Adrenal gland (tissue), 12 donors: ENCODE measurements around the gene SDK1. TPM values are rescaled to one million over a fixed set of nuclear protein-coding genes. Genes with fewer than 3 reads are reported as not detected.

Experiments used
- DNase-seq, 7 donors: peaks; one replicate each; pipeline ENCODE4 v3.0.0-alpha.2; 2019 to 2020
- H3K27ac ChIP-seq, 5 donors: fragments of 200-600 bp; sonication (generic) in 4 of 5; 1 replicate in 3 of 5; 2 replicates in 2 of 5; pipeline versions ENCODE4 v1.5.1 to v1.8.0; 2016 to 2020; ENCODE audit warnings: mild to moderate bottlenecking in 1 of 5
- H3K27me3 ChIP-seq: fragments of 200-600 bp; 2 replicates; pipeline ENCODE4 v1.8.0; 2021
- H3K36me3 ChIP-seq, 2 donors: fragments of 200-600 bp; replicated peaks in 1 of 2; 1 replicate in 1 of 2; 2 replicates in 1 of 2; pipeline versions ENCODE4 v1.5.1 to v1.8.0; 2018 to 2022
- H3K4me1 ChIP-seq, 2 donors: fragments of 200-600 bp; replicated peaks in 1 of 2; 1 replicate in 1 of 2; 2 replicates in 1 of 2; pipeline versions ENCODE4 v1.5.1 to v1.8.0; 2018 to 2021
- H3K4me3 ChIP-seq, 4 donors: fragments of 200-600 bp; sonication (generic) in 3 of 4; one replicate each; pipeline ENCODE4 v1.5.1; 2016 to 2018
- H3K9me3 ChIP-seq, 3 donors: fragments of 200-600 bp; sonication (generic) in 1 of 3; replicated peaks in 1 of 3; 1 replicate in 2 of 3; 2 replicates in 1 of 3; pipeline versions ENCODE4 v1.5.1 to v1.8.0; 2016 to 2021
- POLR2A ChIP-seq, 2 donors: fragments of 450-650 bp; IDR thresholded peaks; one replicate each; pipeline ENCODE4 v1.6.1; 2017; ENCODE audit warnings: antibody characterized with exemption in 2 of 2, mild to moderate bottlenecking in 2 of 2, moderate library complexity in 1 of 2
- WGBS, 4 donors: extraction: QIAGEN DNeasy Blood & Tissue Kit in 2 of 4; methylation state at CpG; one replicate each; pipeline versions ENCODE4 v1.1.5 to v1.1.7; 2013 to 2017; 5-methylcytosine and 5-hydroxymethylcytosine counted together
- intact Hi-C, 2 donors: fragments of 100-400 bp; cut with DNase I; formaldehyde crosslinking; loops; one replicate each; pipeline versions ENCODE4 v1.14.1 to v1.15.0; 2022 to 2023
- polyA plus RNA-seq, 3 donors: library from polyadenylated mRNA; stranded (reverse); fragments of 200-250 nt in 2 of 3; fragments of 350-450 nt in 1 of 3; fragmentation: Illumina TruSeq in 1 of 3; extraction: RNeasy Lipid Tissue Mini Kit (QIAGEN cat#74804) in 1 of 3; gene quantifications; one replicate each; pipeline ENCODE4 v1.2.3, GENCODE V29; 2013 to 2014
- total RNA-seq, 9 donors: library from RNA; depleted of rRNA in 4 of 9; stranded (reverse); fragments of >200 nt in 4 of 9; fragments of 120-200 nt in 1 of 9; fragmentation: NEBNext Ultra II Directional in 1 of 9; extraction: Animal tissue kit (Norgen Biotek cat#: 25700) in 1 of 9; gene quantifications; one replicate each; pipeline versions ENCODE4 v1.1.0 to v1.2.4, GENCODE V29; 2013 to 2023
- TF ChIP-seq, protein P1 (sequence below), 6 experiments: fragments of 450-650 bp in 4 of 6; fragments of 200-600 bp in 2 of 6; sonication (generic) in 1 of 6; IDR thresholded peaks; 1 replicate in 5 of 6; 2 replicates in 1 of 6; pipeline versions ENCODE4 v1.5.1 to v1.8.0; 2016 to 2021; ENCODE audit warnings: antibody characterized with exemption in 6 of 6, mild to moderate bottlenecking in 2 of 6, moderate library complexity in 1 of 6
- donor health status: healthy with polysubstance abuse.
- donor health status: Bipolar disorder and iron deficiency.
- donor health status: DM: yes; HTN: yes; CAD: no.
- donor health status: DM: no; HTN: no; CAD: no.
- donor health status: DM: no; HTN: no; CAD: no.
- donor health status: DM: yes; HTN: yes; CAD: no.

The SDK1 gene
- total and polyA plus RNA-seq, 12 donors, result 0.50 to 3.6 (median 1.5) TPM

DNA sequence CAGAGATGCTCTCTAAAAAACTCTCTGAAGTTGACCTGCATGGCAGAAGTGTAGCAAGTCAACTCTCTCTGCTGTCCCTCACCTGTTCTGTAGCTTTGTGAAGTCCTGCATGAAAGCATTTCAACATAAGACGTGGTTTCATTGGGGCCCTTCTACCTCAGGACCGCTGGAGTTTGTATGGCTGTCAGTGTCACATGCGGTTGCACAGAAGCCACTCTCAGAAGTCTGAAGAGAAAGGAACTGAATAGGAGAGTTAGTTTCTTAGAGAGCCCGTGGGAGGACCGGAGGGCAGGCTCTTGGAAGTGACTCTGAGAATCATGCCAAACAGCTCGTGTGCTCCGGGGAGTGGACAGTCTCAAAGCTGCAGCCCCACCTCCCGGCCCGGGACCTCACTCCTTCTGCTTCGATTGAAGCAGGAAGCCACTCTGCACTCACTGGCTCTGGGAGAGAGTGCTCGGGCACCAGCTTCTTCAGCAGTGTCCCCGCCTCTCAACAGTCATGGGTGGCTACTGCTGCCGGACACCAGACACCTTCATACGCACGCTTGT lies 486.7 kb downstream of the SDK1 start:
- whole genome bisulfite sequencing, 4 donors, result 47 to 53% (median 50%) methylated on average over 9 to 15 of the region's 15 CpGs
- no peak overlapping the region for H3K4me3 ChIP-seq
- H3K27ac ChIP-seq, result no peak overlapping the region
- DNase-seq, result no peak
- H3K9me3 ChIP-seq, result no peaks in the 10 kb centered on the region
- no peaks in the 10 kb centered on the region for H3K4me1 ChIP-seq
- no peak for TF ChIP-seq POLR2A (IDR thresholded peaks at IDR 0.05)
- TF ChIP-seq, protein P1, sequence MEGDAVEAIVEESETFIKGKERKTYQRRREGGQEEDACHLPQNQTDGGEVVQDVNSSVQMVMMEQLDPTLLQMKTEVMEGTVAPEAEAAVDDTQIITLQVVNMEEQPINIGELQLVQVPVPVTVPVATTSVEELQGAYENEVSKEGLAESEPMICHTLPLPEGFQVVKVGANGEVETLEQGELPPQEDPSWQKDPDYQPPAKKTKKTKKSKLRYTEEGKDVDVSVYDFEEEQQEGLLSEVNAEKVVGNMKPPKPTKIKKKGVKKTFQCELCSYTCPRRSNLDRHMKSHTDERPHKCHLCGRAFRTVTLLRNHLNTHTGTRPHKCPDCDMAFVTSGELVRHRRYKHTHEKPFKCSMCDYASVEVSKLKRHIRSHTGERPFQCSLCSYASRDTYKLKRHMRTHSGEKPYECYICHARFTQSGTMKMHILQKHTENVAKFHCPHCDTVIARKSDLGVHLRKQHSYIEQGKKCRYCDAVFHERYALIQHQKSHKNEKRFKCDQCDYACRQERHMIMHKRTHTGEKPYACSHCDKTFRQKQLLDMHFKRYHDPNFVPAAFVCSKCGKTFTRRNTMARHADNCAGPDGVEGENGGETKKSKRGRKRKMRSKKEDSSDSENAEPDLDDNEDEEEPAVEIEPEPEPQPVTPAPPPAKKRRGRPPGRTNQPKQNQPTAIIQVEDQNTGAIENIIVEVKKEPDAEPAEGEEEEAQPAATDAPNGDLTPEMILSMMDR (IDR thresholded peaks at IDR 0.05), result no peak
- intact Hi-C loops, result no loop called here
- H3K36me3 ChIP-seq, result no peaks in the 10 kb centered on the region
- H3K27me3 ChIP-seq, result no peaks in the 10 kb centered on the region

DNA sequence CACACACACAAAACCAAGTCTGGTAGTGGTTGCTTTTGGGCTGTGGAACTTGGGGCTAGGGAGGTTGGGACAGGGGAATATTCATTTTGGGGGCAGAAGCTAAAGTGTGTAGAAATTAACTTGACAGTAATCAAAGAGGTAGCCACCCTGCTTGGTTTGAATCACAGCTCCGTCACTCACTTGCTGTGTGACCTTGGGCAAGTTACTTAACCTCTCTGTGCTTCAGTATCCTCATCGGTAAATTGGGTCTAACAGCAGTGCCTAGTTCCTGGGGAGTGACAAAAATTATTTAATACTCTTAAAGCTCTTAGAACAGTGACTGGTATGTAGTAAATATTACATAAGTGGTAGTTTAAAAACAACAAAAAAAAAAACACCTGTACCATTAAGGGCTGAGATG lies 489.8 kb downstream of the SDK1 start:
- intact Hi-C loops, result no loop called here
- Histone ChIP-seq H3K9me3 (no peaks in the 10 kb centered on the region), H3K36me3 (no peaks in the 10 kb centered on the region), H3K27me3 (no peaks in the 10 kb centered on the region), H3K4me3 (no peak overlapping the region), H3K27ac (no peak overlapping the region), H3K4me1 (no peaks in the 10 kb centered on the region)
- WGBS, 4 donors, result 68 to 89% (median 78%) methylated on average over 2 of the region's 2 CpGs
- DNase-seq, result no peak
- no peak for TF ChIP-seq POLR2A (IDR thresholded peaks at IDR 0.05)
- TF ChIP-seq, protein P1 (IDR thresholded peaks at IDR 0.05), result no peak

DNA sequence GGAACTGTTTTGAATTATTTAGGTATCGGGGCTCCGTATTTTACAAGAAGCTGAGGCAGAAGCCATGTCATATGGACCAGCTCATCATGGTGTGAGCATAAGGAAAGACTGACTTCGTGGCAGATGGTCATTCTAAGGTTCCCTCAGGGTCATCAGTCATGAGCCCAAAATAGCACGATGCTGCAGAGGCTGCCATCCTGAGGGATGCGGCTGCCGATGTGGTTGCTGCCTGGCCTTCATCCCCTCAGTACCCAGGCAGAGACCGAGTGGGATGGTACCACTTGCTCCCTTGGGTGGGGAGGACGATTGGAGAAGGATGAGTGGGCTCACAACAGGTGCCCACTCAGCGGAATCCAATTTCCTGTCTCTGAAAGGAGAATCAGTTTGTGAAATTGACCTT lies 490.3 kb downstream of the SDK1 start:
- WGBS, 4 donors, result 62 to 82% (median 68%) methylated on average over 9 of the region's 9 CpGs
- intact Hi-C loops, result no loop called here
- no peak overlapping the region for H3K4me3 ChIP-seq
- no peaks in the 10 kb centered on the region for H3K27me3 ChIP-seq
- H3K36me3 ChIP-seq, result no peaks in the 10 kb centered on the region
- no peaks in the 10 kb centered on the region for H3K4me1 ChIP-seq
- no peak overlapping the region for H3K27ac ChIP-seq
- no peak for TF ChIP-seq POLR2A (IDR thresholded peaks at IDR 0.05)
- TF ChIP-seq, protein P1 (IDR thresholded peaks at IDR 0.05), result no peak
- no peak for DNase-seq
- no peaks in the 10 kb centered on the region for H3K9me3 ChIP-seq

DNA sequence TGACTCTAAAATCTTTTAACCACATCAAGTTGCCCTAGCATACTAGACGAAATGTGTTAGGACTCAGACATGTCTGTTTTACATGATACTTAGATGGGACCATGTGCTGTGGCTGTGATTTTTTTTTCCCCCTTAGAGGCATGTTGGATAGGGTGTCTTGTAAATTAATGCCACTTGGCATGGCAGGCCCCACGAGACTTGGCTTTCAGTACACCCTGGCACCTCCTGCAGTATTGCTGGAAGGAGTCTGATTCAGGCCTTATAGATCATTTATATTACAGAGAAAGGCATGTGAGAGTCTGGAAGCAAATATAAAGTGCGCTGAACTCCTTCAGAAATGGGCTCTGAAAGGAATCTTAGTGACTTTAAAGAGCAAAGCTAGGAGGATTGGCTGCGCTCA lies 494.1 kb downstream of the SDK1 start:
- Histone ChIP-seq H3K9me3 (no peaks in the 10 kb centered on the region), H3K27me3 (no peaks in the 10 kb centered on the region), H3K4me3 (no peak overlapping the region), H3K4me1 (no peaks in the 10 kb centered on the region), H3K27ac (no peak overlapping the region), H3K36me3 (no peaks in the 10 kb centered on the region)
- TF ChIP-seq, protein P1 (IDR thresholded peaks at IDR 0.05), result no peak
- no peak for TF ChIP-seq POLR2A (IDR thresholded peaks at IDR 0.05)
- WGBS, 4 donors, result 75 to 83% (median 79%) methylated on average over 4 of the region's 4 CpGs
- no peak for DNase-seq
- intact Hi-C loops, result no loop called here
